ENCODE results near the gene FALEC. TPM values are rescaled to one million over a fixed set of nuclear protein-coding genes. Genes with fewer than 3 reads are reported as not detected.
A peak's percentile ranks its signal among the peaks of the same experiment; 100 is the strongest.

FALEC gene
- total and polyA plus RNA-seq, 9 of the 15 experiments (the other 6 are each of a cell fraction or from before 2014, with no cell fraction given) = 0.15 to 1.8 (median 0.53) TPM; not detected in 5

DNA sequence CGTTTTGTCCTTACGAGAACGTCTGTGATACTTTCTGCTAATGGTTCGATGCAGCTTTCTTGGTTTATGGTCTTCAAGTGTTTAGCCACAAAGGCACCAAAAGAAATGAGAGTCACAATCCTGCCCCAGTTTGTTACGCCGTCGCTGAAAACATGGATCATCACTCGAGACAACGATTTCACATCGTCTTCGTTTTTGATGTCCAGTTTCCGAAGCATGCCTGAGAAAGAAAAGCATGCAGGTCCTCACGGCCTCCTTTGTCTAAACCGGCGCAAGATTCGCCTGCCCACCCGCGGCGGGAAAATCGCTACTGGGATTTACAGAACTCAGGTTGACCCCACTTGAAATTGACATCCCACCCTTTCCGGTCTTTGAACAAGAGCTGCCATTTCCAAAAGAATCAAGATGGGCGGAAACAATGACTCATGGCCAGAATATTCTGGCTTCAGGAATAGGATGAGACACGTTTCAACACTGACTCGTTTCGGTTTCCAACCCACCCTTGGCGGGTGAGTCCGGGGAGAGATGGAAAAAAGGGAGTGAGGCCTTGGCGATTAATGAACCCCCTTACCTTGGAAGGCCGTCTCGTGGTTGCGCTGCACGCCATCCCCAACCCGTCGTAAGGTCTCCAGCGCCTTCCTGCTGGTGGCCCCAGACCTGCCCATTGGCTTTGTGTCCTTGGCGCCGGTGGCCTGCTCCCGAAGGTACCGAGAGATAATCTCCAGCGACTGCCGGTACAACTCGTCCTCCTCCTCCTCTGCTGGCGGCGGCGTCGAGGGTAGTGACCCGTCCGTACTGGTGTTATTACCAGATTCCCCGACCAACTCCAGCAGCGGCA lies 62.9 kb downstream of the FALEC start (continued):
- TF ChIP-seq, protein P1, sequence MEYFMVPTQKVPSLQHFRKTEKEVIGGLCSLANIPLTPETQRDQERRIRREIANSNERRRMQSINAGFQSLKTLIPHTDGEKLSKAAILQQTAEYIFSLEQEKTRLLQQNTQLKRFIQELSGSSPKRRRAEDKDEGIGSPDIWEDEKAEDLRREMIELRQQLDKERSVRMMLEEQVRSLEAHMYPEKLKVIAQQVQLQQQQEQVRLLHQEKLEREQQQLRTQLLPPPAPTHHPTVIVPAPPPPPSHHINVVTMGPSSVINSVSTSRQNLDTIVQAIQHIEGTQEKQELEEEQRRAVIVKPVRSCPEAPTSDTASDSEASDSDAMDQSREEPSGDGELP (CRISPR knock-in tag; IDR thresholded peaks at IDR 0.05; ENCODE audit: borderline replicate concordance) = no peak
- TF ChIP-seq ELF1 (tag; IDR thresholded peaks at IDR 0.05) = no peak
- TF ChIP-seq SRF (CRISPR knock-in tag; IDR thresholded peaks at IDR 0.05) = no peak
- TF ChIP-seq LEF1 (IDR thresholded peaks at IDR 0.05) = no peak
- TF ChIP-seq CREB1 (IDR thresholded peaks at IDR 0.05) = no peak; the same call in 1 of the 2 replicates
- no peak for TF ChIP-seq CREB1 (CRISPR knock-in tag; IDR thresholded peaks at IDR 0.05)
- TF ChIP-seq ARID2 (IDR thresholded peaks at IDR 0.05) = no peak
- TF ChIP-seq ZFP36 (IDR thresholded peaks at IDR 0.05; ENCODE audit: low read depth, low read length, partially characterized antibody) = no peak
- TF ChIP-seq, protein P2, sequence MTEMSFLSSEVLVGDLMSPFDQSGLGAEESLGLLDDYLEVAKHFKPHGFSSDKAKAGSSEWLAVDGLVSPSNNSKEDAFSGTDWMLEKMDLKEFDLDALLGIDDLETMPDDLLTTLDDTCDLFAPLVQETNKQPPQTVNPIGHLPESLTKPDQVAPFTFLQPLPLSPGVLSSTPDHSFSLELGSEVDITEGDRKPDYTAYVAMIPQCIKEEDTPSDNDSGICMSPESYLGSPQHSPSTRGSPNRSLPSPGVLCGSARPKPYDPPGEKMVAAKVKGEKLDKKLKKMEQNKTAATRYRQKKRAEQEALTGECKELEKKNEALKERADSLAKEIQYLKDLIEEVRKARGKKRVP (CRISPR knock-in tag; IDR thresholded peaks at IDR 0.05) = no peak
- no peak for TF ChIP-seq ASH1L (IDR thresholded peaks at IDR 0.05; ENCODE audit: borderline replicate concordance, low read depth, partially characterized antibody)
- peak; percentile 48 for TF ChIP-seq FOSL1 (tag; conservative IDR thresholded peaks at IDR 0.05)
- no peak for TF ChIP-seq ZKSCAN8 (CRISPR knock-in tag; IDR thresholded peaks at IDR 0.05)
- TF ChIP-seq ZNF232 (CRISPR knock-in tag; IDR thresholded peaks at IDR 0.05) = peak; percentile 67; the same call in 1 of the 2 replicates
- TF ChIP-seq SP2 (IDR thresholded peaks at IDR 0.05; ENCODE audit: extremely low read depth, low read depth, low read length, poor library complexity, severe bottlenecking) = no peak
- TF ChIP-seq, protein P3, sequence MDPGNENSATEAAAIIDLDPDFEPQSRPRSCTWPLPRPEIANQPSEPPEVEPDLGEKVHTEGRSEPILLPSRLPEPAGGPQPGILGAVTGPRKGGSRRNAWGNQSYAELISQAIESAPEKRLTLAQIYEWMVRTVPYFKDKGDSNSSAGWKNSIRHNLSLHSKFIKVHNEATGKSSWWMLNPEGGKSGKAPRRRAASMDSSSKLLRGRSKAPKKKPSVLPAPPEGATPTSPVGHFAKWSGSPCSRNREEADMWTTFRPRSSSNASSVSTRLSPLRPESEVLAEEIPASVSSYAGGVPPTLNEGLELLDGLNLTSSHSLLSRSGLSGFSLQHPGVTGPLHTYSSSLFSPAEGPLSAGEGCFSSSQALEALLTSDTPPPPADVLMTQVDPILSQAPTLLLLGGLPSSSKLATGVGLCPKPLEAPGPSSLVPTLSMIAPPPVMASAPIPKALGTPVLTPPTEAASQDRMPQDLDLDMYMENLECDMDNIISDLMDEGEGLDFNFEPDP (CRISPR knock-in tag; IDR thresholded peaks at IDR 0.05) = no peak
- TF ChIP-seq SRSF9 (IDR thresholded peaks at IDR 0.05; ENCODE audit: borderline replicate concordance, low read depth, low read length) = no peak
- TF ChIP-seq CREM (IDR thresholded peaks at IDR 0.05; ENCODE audit: low read depth) = no peak; the same call in 1 of the 2 replicates
- no peak for TF ChIP-seq ZNF75A (CRISPR knock-in tag; IDR thresholded peaks at IDR 0.05)
- no peak for TF ChIP-seq HDGF (IDR thresholded peaks at IDR 0.05)
- no peak for TF ChIP-seq STAG1 (CRISPR knock-in tag; IDR thresholded peaks at IDR 0.05; ENCODE audit: borderline replicate concordance)
- TF ChIP-seq, protein P4, sequence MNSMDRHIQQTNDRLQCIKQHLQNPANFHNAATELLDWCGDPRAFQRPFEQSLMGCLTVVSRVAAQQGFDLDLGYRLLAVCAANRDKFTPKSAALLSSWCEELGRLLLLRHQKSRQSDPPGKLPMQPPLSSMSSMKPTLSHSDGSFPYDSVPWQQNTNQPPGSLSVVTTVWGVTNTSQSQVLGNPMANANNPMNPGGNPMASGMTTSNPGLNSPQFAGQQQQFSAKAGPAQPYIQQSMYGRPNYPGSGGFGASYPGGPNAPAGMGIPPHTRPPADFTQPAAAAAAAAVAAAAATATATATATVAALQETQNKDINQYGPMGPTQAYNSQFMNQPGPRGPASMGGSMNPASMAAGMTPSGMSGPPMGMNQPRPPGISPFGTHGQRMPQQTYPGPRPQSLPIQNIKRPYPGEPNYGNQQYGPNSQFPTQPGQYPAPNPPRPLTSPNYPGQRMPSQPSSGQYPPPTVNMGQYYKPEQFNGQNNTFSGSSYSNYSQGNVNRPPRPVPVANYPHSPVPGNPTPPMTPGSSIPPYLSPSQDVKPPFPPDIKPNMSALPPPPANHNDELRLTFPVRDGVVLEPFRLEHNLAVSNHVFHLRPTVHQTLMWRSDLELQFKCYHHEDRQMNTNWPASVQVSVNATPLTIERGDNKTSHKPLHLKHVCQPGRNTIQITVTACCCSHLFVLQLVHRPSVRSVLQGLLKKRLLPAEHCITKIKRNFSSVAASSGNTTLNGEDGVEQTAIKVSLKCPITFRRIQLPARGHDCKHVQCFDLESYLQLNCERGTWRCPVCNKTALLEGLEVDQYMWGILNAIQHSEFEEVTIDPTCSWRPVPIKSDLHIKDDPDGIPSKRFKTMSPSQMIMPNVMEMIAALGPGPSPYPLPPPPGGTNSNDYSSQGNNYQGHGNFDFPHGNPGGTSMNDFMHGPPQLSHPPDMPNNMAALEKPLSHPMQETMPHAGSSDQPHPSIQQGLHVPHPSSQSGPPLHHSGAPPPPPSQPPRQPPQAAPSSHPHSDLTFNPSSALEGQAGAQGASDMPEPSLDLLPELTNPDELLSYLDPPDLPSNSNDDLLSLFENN (IDR thresholded peaks at IDR 0.05; ENCODE audit: low read depth in 2 of 2, low read length in 2 of 2) = no peak

Measured in K562 (cell line).